T-helper 2 cell (primary cell): ENCODE data around the gene ABLIM2.
A peak's percentile ranks its signal among the peaks of the same experiment; 100 is the strongest.
"Not testable (repeated sequence)": the region's sequence is repeated elsewhere in the genome, so short reads cannot be mapped to it uniquely, and the experiment has no call there.

ENCODE experiments used
- DNase-seq, 5 experiments: peaks; one replicate each; pipeline versions ENCODE4 v3.0.0 to v3.0.0-alpha.2; 2012 to 2022

The ABLIM2 gene

GRCh38 chr4:7950301-7951092 lies 208.1 kb downstream of the ABLIM2 start:
- DNase-seq: no peak

DNA sequence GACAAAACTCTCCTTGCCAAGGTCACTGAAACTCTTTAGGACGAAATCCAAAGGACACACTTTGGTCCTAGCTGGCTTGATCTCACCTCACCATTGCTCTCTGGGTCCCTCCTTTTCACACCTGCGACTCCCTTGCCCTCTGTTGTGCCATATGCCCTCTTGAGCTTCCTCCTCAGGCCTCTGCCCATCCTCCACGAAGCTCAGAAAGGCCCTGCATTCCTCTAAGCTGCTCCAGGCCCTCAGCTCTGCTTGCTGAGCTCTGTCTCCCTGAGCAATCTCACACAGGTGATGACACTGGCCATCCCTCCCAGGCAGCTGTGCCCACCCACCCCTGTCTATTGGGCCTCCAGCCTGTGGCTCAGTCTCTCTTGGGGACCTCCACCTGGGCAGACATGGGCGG lies 208.9 kb downstream of the ABLIM2 start:
- no peak for DNase-seq

DNA sequence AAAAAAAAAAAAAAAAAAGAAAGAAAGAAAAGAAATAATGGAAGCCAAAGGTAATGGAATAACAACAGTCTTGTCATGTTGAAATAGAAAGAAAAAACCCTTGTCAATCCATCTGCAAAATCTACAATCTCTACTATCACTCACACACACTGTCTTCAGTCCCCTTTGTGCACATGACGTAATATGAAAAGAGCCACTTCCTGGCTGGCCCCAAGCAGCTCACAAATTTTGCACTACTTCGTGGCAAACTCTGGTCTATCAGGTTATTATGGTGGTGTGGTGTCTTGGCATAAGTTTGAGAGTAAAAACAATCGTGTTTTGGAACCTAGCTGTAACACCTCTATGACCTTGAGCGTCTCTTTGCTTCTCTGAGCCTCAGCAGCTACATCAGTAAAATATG lies 210.7 kb downstream of the ABLIM2 start:
- DNase-seq: peak in 2 of 5 experiments; percentile 38 to 90

GRCh38 chr4:7945709-7946380 lies 212.8 kb downstream of the ABLIM2 start:
- DNase-seq: no peak

DNA sequence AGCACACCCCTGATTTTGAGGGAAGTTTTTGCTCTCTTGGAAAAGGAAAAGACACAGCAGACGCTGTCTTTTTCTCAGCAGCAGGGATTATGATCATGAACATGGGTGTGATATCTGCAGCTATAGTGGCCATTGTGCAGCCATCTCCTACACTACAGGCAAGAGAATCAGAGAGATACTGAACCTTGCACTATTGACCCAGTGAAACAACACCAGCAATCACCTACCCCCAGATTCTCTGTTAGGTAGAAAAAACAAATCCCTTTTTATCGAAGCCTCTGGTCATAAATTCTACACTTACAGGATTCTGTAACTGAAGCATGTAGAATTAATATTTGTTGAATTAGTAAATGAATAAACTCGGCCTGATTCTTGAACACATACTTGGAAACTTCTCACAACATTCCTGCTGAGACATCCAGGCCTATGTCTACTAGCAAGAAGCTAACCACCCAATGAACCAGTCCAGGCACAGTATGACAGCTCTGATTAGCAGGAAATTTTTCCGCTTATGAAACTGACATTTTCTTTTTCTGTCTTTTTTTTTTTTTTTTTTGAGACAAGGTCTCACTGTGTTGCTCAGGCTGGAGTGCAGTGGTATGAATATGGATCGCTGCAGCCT lies 213.9 kb downstream of the ABLIM2 start:
- no peak for DNase-seq

DNA sequence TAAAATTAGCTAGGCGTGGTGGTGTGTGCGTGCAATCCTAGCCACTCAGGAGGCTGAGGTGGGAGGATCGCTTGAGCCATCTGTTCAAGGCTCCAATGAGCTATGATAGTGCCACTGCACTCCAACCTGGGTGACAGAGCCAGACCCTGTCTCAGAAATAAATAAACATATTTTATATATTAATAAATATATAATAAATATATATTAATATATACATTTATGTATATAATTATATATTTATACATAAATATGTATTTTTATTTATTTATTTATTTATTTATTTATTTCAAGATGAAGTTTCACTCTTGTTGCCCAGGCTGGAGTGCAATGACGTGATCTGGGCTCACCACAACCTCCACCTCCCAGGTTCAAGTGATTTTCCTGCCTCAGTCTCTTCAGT lies 214.9 kb downstream of the ABLIM2 start:
- not testable (repeated sequence) for DNase-seq

GRCh38 chr4:7943211-7943610 lies 215.4 kb downstream of the ABLIM2 start:
- no peak for DNase-seq

- DNase-seq: no peak
Observed at GRCh38 chr4:7941965-7942496, 216.6 kb downstream of the ABLIM2 start.

GRCh38 chr4:7941111-7941964 lies 217.3 kb downstream of the ABLIM2 start:
- DNase-seq: no peak

GRCh38 chr4:7939377-7940108 lies 219.1 kb downstream of the ABLIM2 start, which contains the start of gene AFAP1:
TSS of gene AFAP1 (minus strand) at chr4:7939861. CDS start at chr4:7872078, 67,783 bp downstream.
- peak; percentile 81 to 91 (median 85) for DNase-seq

- peak in 1 of 5 experiments; percentile 14 for DNase-seq
Observed at GRCh38 chr4:7938609-7939376, 219.8 kb downstream of the ABLIM2 start.

GRCh38 chr4:7938266-7938608 lies 220.4 kb downstream of the ABLIM2 start:
- DNase-seq: no peak

DNA sequence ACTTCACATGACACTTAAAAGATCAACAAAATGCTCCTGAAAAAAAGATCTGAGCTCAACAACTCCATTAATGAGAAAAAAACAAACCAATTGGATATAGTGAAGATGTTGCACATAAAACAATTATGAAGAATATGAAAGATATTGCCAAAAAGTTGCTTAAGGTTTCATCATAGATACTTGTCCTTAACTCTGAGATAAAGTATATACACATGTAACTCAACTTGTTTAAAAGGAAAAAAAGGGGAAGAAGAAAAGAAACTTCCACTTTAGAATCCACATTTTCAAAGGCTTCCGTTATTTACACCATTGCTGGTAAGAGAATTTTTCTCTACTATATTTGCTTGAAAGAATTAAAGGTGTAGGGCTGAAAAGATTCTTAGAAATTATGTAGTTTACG lies 221.6 kb downstream of the ABLIM2 start:
- DNase-seq: no peak

- DNase-seq: no peak
Observed at GRCh38 chr4:7933651-7934510, 224.7 kb downstream of the ABLIM2 start.

DNA sequence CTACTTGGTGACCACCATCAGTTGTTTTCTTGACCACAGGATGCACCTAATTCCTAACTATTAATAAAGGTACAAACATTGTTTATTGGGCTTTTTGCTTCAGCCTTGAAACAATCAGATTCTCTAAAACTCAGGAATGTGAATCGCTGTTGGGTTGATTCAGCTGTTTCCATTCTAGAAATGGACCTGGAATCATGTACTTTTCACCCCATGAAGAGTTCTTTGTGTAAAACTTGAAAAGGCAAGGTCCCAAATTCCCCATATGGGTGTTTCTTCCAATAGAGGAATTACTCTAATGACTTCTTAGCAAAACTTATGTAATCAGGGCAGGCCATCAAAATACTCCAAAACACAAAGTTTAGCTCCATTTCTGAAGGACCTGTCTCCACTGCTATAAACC lies 226.3 kb downstream of the ABLIM2 start:
- DNase-seq: no peak

DNA sequence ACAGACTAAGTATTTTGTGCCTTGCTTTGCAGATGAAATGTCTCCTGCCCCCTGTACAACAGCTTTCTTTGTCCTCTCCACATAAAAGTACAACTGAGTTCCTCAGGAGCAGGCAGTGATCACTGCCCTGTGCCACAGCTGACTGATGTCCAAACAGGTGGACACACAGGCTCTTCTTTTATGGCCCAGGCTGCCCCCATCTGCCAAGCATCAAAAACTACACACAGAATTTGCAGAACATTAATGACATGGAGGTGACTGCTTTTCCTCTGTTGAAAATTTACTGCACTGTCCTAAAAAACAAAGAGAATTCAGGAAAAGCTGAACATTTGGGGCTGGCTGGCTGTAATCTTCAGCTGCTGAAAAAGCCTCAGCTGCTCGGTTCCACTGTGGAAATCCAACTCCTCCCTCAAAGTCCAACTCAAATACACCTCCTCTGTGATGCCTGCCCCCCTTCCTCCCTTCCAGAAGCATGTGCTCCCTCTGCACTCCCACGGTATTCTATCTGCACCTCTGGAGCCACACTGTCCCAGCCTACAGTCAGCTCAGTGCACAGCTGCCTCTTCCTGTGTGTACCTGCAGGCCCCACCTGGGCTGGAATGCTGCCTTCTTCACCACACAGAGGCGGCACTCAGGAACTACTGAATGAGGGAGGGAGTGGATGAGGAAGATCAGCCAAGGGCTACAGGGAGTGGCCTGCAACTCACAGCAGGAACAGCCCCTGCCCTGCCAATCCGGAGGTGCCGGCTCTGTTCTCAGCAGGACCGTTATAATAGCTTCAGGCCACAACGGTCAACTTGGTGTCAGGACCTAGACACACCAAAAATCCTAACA lies 229.3 kb downstream of the ABLIM2 start:
- DNase-seq: no peak

GRCh38 chr4:7928711-7929110 lies 229.9 kb downstream of the ABLIM2 start:
- no peak for DNase-seq

GRCh38 chr4:7926822-7927221 lies 231.8 kb downstream of the ABLIM2 start:
- no peak for DNase-seq

- no peak for DNase-seq
Observed at GRCh38 chr4:7924570-7924969, 234.0 kb downstream of the ABLIM2 start.
